Fibroblast of villous mesenchyme (primary cell): ENCODE results near the gene MGAT5B. TPM values are rescaled to one million over a fixed set of nuclear protein-coding genes. Genes with fewer than 3 reads are reported as not detected.

ENCODE experiments used
- DNase-seq: peaks from one replicate; pipeline ENCODE4 v3.0.0-alpha.2; 2010; ENCODE audit warnings: low read depth
- H3K4me3 ChIP-seq: 2 replicates; pipeline ENCODE4 v1.5.1; 2011; ENCODE audit warnings: low read depth, mild to moderate bottlenecking, low read length
- CTCF ChIP-seq: IDR thresholded peaks from 2 replicates; pipeline ENCODE4 v1.5.1; 2012; ENCODE audit warnings: low read depth, mild to moderate bottlenecking, low read length; ENCODE audit not compliant: insufficient read depth
- total RNA-seq: library from RNA; depleted of rRNA; stranded (reverse); fragments of >200 nt; gene quantifications from 2 replicates; pipeline ENCODE4 v1.2.3, GENCODE V29; 2012

MGAT5B gene
- total RNA-seq, 1 donor: 0.43 TPM

- no peak overlapping the region for H3K4me3 ChIP-seq
- no peak for DNase-seq
- TF ChIP-seq CTCF: no peak
Observed at GRCh38 chr17:76996741-76997694, 128.8 kb downstream of the MGAT5B start.

GRCh38 chr17:76997981-76998531, 129.9 kb downstream of the MGAT5B start:
- no peak for TF ChIP-seq CTCF
- no peak overlapping the region for H3K4me3 ChIP-seq
- no peak for DNase-seq

- no peak for TF ChIP-seq CTCF
- DNase-seq: no peak
- no peak overlapping the region for H3K4me3 ChIP-seq
Observed at GRCh38 chr17:76998839-76999238, 130.6 kb downstream of the MGAT5B start.

Other genes with a start within 250 kb of the MGAT5B start
- gene ST6GALNAC1, start 224.6 kb upstream of the MGAT5B start, total RNA-seq: not detected in 2 replicates
- 244 and 267 TPM in 2 replicates for gene MXRA7, start 157.4 kb upstream of the MGAT5B start, total RNA-seq
- 24.2 and 25.8 TPM in 2 replicates for gene JMJD6, start 141.8 kb upstream of the MGAT5B start, total RNA-seq
- 27.1 and 30.2 TPM in 2 replicates for gene METTL23, start 141.6 kb upstream of the MGAT5B start, total RNA-seq
- gene SRSF2, start 131.1 kb upstream of the MGAT5B start, total RNA-seq: 152 and 165 TPM in 2 replicates
- 31.9 and 44.5 TPM in 2 replicates for gene MFSD11, start 130.3 kb upstream of the MGAT5B start, total RNA-seq